Measurements from ENCODE around the gene NELFA.

Gene NELFA

GRCh38 chr4:1933700-1934099 is 75.1 kb downstream of the NELFA start:
- no peak for DNase-seq (ENCODE audit: low spot score)

GRCh38 chr4:1932736-1933135 is 76.0 kb downstream of the NELFA start:
- DNase-seq (ENCODE audit: low spot score): no peak
